Endothelial cell of umbilical vein (primary cell): ENCODE data around the gene THSD4. TPM values are rescaled to one million over a fixed set of nuclear protein-coding genes. Genes with fewer than 3 reads are reported as not detected.

Source experiments
- BruUV-seq: library from RNA; stranded (reverse); fragments of 400-500 nt; replicated peaks from 2 replicates; lab custom pipeline; 2021; lab: Mats Ljungman, UMichigan
- CTCF ChIA-PET: fragments of 300-600, 350-600 bp; sonication (Branson Sonifier 250); formaldehyde crosslinking; loops from one replicate; lab custom pipeline; 2021; ENCODE audit warnings: antibody characterized with exemption, inconsistent platforms; lab: Charles Lee
- POLR2A ChIA-PET: fragments of 300-600, 350-600 bp; sonication (Branson Sonifier 250); formaldehyde crosslinking; loops from one replicate; lab custom pipeline; 2021; ENCODE audit warnings: antibody characterized with exemption, inconsistent platforms; lab: Charles Lee
- DNase-seq: peaks from one replicate; pipeline ENCODE4 v3.0.0-alpha.2; 2011; ENCODE audit warnings: low read depth, low spot score
- FAIRE-seq: peaks from 2 replicates; lab custom pipeline; 2011; peaks lifted over from hg19 to GRCh38; lab: Jason Lieb, UNC
- H2AFZ ChIP-seq: 2 replicates; pipeline ENCODE4 v1.6.0; 2012; ENCODE audit warnings: low read depth, low read length, control low read depth, inconsistent platforms
- H3K27ac ChIP-seq: 2 replicates; pipeline ENCODE4 v1.5.1; 2011; ENCODE audit warnings: low read depth, mild to moderate bottlenecking, control low read depth, low read length, moderate library complexity; ENCODE audit not compliant: insufficient read depth
- H3K27me3 ChIP-seq, 2 experiments: 2 replicates each; pipeline versions ENCODE4 v1.6.0 to v1.6.1; 2011; ENCODE audit warnings: low read length in 2 of 2, mixed read lengths in 1 of 2; ENCODE audit not compliant: control insufficient read depth in 2 of 2, insufficient read depth in 2 of 2
- H3K36me3 ChIP-seq, 2 experiments: 2 replicates in 1 of 2; 3 replicates in 1 of 2; pipeline ENCODE4 v1.5.1; 2011; ENCODE audit warnings: low read length in 2 of 2, mild to moderate bottlenecking in 1 of 2, moderate library complexity in 1 of 2; ENCODE audit not compliant: control insufficient read depth in 2 of 2, insufficient read depth in 2 of 2; ENCODE audit errors: extremely low read depth in 1 of 2
- H3K4me1 ChIP-seq: 3 replicates; pipeline ENCODE4 v1.5.1; 2011; ENCODE audit warnings: mild to moderate bottlenecking, low read length; ENCODE audit not compliant: control insufficient read depth, insufficient read depth; ENCODE audit errors: extremely low read depth
- H3K4me2 ChIP-seq: 2 replicates; pipeline ENCODE4 v1.6.1; 2011; ENCODE audit warnings: low read length, control low read depth, mixed read lengths; ENCODE audit not compliant: insufficient read depth
- H3K4me3 ChIP-seq, 3 experiments: fragments of 200-600 bp in 1 of 3; sonication (generic), shearing (Covaris generic) in 1 of 3; replicated peaks in 1 of 3; 2 replicates each; pipeline ENCODE4 v1.5.1; 2011 to 2016; ENCODE audit warnings: control low read depth in 3 of 3, low read length in 3 of 3, mild to moderate bottlenecking in 2 of 3, inconsistent platforms in 1 of 3, low read depth in 1 of 3, moderate library complexity in 1 of 3; ENCODE audit not compliant: insufficient read depth in 1 of 3
- H3K79me2 ChIP-seq: 2 replicates; pipeline ENCODE4 v1.6.0; 2012; ENCODE audit warnings: low read length, inconsistent platforms; ENCODE audit not compliant: control insufficient read depth, insufficient read depth
- H3K9ac ChIP-seq: replicated peaks from 2 replicates; pipeline ENCODE3; 2011; ENCODE audit warnings: low read length, control low read depth; ENCODE audit not compliant: insufficient read depth; ENCODE audit errors: extremely low read depth
- H3K9me1 ChIP-seq: replicated peaks from 3 replicates; pipeline ENCODE4 v1.6.0; 2011; ENCODE audit warnings: mild to moderate bottlenecking, low read length; ENCODE audit not compliant: control insufficient read depth, insufficient read depth; ENCODE audit errors: extremely low read depth
- H3K9me3 ChIP-seq: replicated peaks from 2 replicates; pipeline ENCODE4 v1.5.1; 2012; ENCODE audit warnings: low read length, inconsistent platforms; ENCODE audit not compliant: control insufficient read depth, insufficient read depth
- H4K20me1 ChIP-seq: replicated peaks from 2 replicates; pipeline ENCODE3; 2011; ENCODE audit warnings: mild to moderate bottlenecking, low read length; ENCODE audit not compliant: control insufficient read depth, insufficient read depth; ENCODE audit errors: extremely low read depth
- CTCF ChIP-seq, 2 donors: IDR thresholded peaks; 1 replicate in 1 of 2; 2 replicates in 1 of 2; pipeline ENCODE4 v1.5.1; 2011; ENCODE audit warnings: low read length in 2 of 2, mild to moderate bottlenecking in 2 of 2, moderate library complexity in 2 of 2, control low read depth in 1 of 2, inconsistent platforms in 1 of 2, low read depth in 1 of 2; ENCODE audit not compliant: insufficient read depth in 1 of 2; ENCODE audit errors: extremely low read depth in 1 of 2
- JUN ChIP-seq: IDR thresholded peaks from 2 replicates; pipeline ENCODE4 v1.6.1; 2011; ENCODE audit warnings: borderline replicate concordance, low read depth; ENCODE audit not compliant: insufficient read length, insufficient read depth
- MAX ChIP-seq: IDR thresholded peaks from 2 replicates; pipeline ENCODE4 v1.6.1; 2011; ENCODE audit not compliant: insufficient read depth, insufficient read length
- MYC ChIP-seq: IDR thresholded peaks from one replicate; pipeline ENCODE4 v1.6.1; 2011; ENCODE audit warnings: mild to moderate bottlenecking, low read depth, low read length
- POLR2AphosphoS5 ChIP-seq: IDR thresholded peaks from 2 replicates; pipeline ENCODE4 v1.6.1; 2012; ENCODE audit warnings: low read depth, mild to moderate bottlenecking, control low read depth, low read length, moderate library complexity; ENCODE audit not compliant: insufficient read depth
- dilution Hi-C: fragments of 300-500 bp; cut with MboI; formaldehyde crosslinking; loops from one replicate; pipeline ENCODE4 v1.15.0; 2019; ENCODE audit warnings: low sequenced_read_pairs; ENCODE audit not compliant: extremely low pct_ligation_motif_present
- intact Hi-C: fragments of 100-400 bp; cut with micrococcal nuclease; formaldehyde crosslinking; loops from one replicate; pipeline ENCODE4 v1.10.0; 2022
- polyA plus RNA-seq, 4 experiments: library from polyadenylated mRNA; depleted of rRNA in 3 of 4; stranded (reverse) in 3 of 4; unstranded in 1 of 4; fragments of >200 nt; gene quantifications; 2 replicates each; pipeline versions ENCODE4 v1.2.1 to v1.2.3, GENCODE V29; 2011 to 2012; ENCODE audit warnings: missing spikeins in 1 of 4
- total RNA-seq: library from RNA; stranded (reverse); gene quantifications from 2 replicates; pipeline ENCODE4 v1.2.3, GENCODE V29; 2021

The THSD4 gene
- total and polyA plus RNA-seq, 2 donors (not counting 3 experiments of a cell fraction or from before 2014, with no cell fraction given): 9.9 to 25.4 TPM

GRCh38 chr15:71705151-71705550 is 589.9 kb downstream of the THSD4 start:
- Histone ChIP-seq H3K27ac (no peak overlapping the region), H3K36me3 (no peaks in the 10 kb centered on the region), H4K20me1 (no peaks in the 10 kb centered on the region), H3K4me1 (peaks cover 8% of the 10 kb centered on the region), H3K9me1 (no peaks in the 10 kb centered on the region), H3K79me2 (no peaks in the 10 kb centered on the region), H3K27me3 (peaks cover 0 to 2% of the 10 kb centered on the region in 2 experiments), H3K9ac (no peak overlapping the region), H3K4me2 (no peak overlapping the region), H2AFZ (no peak overlapping the region), H3K9me3 (no peaks in the 10 kb centered on the region), H3K4me3 (no peak overlapping the region)
- TF ChIP-seq CTCF (IDR thresholded peaks at IDR 0.05; ENCODE audit: extremely low read depth in 1 of 2, insufficient read depth in 1 of 2, low read depth in 1 of 2, low read length in 2 of 2) (no peak), MYC (no peak), POLR2AphosphoS5 (no peak), MAX (no peak), JUN (no peak)
- POLR2A ChIA-PET: no interaction called here
- intact Hi-C loops (no loop called here), dilution Hi-C loops (no loop called here)
- DNase-seq (no peak), FAIRE-seq (no peak)
- CTCF ChIA-PET: interaction anchor here (1.4 to 1.5 kb wide), 2 partner anchors 43 to 130 kb away, joined by 3 read pairs; no protein-coding TSS in a partner anchor
- no TSS peak for BruUV-seq
